AML-193 (cell line): ENCODE data around the gene TTLL4.
"Not testable (repeated sequence)": the region's sequence is repeated elsewhere in the genome, so short reads cannot be mapped to it uniquely, and the experiment has no call there.

ENCODE experiments used
- DNase-seq, 2 experiments: peaks; one replicate each; lab custom pipeline; 2025; lab: John Stamatoyannopoulos, UW

TTLL4 gene

GRCh38 chr2:218744615-218745014 is 34.0 kb downstream of the TTLL4 start:
- DNase-seq = no peak

- DNase-seq = peak; percentile 89 to 91
These were observed 34.5 kb downstream of the TTLL4 start for GRCh38 chr2:218745160-218745558.

GRCh38 chr2:218745559-218746469 is 35.2 kb downstream of the TTLL4 start:
- no peak for DNase-seq

GRCh38 chr2:218746470-218746795 is 35.8 kb downstream of the TTLL4 start:
- DNase-seq = no peak

- no peak for DNase-seq
These were observed 36.3 kb downstream of the TTLL4 start for GRCh38 chr2:218746960-218747359.

- no peak for DNase-seq
These were observed 38.3 kb downstream of the TTLL4 start for GRCh38 chr2:218748741-218749441.

GRCh38 chr2:218754201-218754600 is 43.6 kb downstream of the TTLL4 start:
- no peak for DNase-seq

- no peak for DNase-seq
These were observed 44.1 kb downstream of the TTLL4 start for GRCh38 chr2:218754781-218755180.

GRCh38 chr2:218755198-218755566 is 44.5 kb downstream of the TTLL4 start:
- no peak for DNase-seq

GRCh38 chr2:218755567-218756404 is 45.2 kb downstream of the TTLL4 start:
- DNase-seq = no peak

GRCh38 chr2:218756599-218757377 is 46.2 kb downstream of the TTLL4 start:
- no peak for DNase-seq

GRCh38 chr2:218761795-218762194 is 51.2 kb downstream of the TTLL4 start:
- DNase-seq = no peak

GRCh38 chr2:218772759-218773158 is 62.1 kb downstream of the TTLL4 start:
- not testable (repeated sequence) for DNase-seq

- DNase-seq = no peak
These were observed 63.2 kb downstream of the TTLL4 start for GRCh38 chr2:218773881-218774280.

- DNase-seq = no peak
These were observed 65.9 kb downstream of the TTLL4 start for GRCh38 chr2:218776488-218776887.

GRCh38 chr2:218777276-218777990 is 66.8 kb downstream of the TTLL4 start:
- no peak for DNase-seq

GRCh38 chr2:218780046-218780445 is 69.4 kb downstream of the TTLL4 start:
- DNase-seq = no peak

GRCh38 chr2:218780851-218781690 is 70.4 kb downstream of the TTLL4 start:
- DNase-seq = no peak

- DNase-seq = no peak
These were observed 71.3 kb downstream of the TTLL4 start, which contains the start of gene CYP27A1 for GRCh38 chr2:218781691-218782527. Gene CYP27A1, plus strand, starts transcription at chr2:218782147. Its CDS starts 36 bp downstream, at chr2:218782183.
